GM23248 (cell line): Measurements from ENCODE around the gene CIB1.

Experiments used
- EZH2 ChIP-seq: fragments of 200-600 bp; sonication (generic); IDR thresholded peaks from 2 replicates; pipeline ENCODE4 v1.6.1; 2018; ENCODE audit warnings: antibody characterized with exemption, mild to moderate bottlenecking; ENCODE audit not compliant: insufficient read depth, poor library complexity, severe bottlenecking
- EZH2phosphoT487 ChIP-seq: fragments of 200-600 bp; sonication (generic); IDR thresholded peaks from 2 replicates; pipeline ENCODE4 v1.6.1; 2018; ENCODE audit warnings: antibody characterized with exemption, moderate library complexity, mild to moderate bottlenecking, low read depth; ENCODE audit not compliant: insufficient read depth

- no peak for TF ChIP-seq EZH2
- no peak for TF ChIP-seq EZH2phosphoT487
Observed at GRCh38 chr15:90219421-90220141, 14.2 kb downstream of the CIB1 start.
